ENCODE data around the gene MDH2.
A peak's percentile ranks its signal among the peaks of the same experiment; 100 is the strongest.
"Not testable (repeated sequence)": the region's sequence is repeated elsewhere in the genome, so short reads cannot be mapped to it uniquely, and the experiment has no call there.

MDH2 gene, protein sequence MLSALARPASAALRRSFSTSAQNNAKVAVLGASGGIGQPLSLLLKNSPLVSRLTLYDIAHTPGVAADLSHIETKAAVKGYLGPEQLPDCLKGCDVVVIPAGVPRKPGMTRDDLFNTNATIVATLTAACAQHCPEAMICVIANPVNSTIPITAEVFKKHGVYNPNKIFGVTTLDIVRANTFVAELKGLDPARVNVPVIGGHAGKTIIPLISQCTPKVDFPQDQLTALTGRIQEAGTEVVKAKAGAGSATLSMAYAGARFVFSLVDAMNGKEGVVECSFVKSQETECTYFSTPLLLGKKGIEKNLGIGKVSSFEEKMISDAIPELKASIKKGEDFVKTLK

DNA sequence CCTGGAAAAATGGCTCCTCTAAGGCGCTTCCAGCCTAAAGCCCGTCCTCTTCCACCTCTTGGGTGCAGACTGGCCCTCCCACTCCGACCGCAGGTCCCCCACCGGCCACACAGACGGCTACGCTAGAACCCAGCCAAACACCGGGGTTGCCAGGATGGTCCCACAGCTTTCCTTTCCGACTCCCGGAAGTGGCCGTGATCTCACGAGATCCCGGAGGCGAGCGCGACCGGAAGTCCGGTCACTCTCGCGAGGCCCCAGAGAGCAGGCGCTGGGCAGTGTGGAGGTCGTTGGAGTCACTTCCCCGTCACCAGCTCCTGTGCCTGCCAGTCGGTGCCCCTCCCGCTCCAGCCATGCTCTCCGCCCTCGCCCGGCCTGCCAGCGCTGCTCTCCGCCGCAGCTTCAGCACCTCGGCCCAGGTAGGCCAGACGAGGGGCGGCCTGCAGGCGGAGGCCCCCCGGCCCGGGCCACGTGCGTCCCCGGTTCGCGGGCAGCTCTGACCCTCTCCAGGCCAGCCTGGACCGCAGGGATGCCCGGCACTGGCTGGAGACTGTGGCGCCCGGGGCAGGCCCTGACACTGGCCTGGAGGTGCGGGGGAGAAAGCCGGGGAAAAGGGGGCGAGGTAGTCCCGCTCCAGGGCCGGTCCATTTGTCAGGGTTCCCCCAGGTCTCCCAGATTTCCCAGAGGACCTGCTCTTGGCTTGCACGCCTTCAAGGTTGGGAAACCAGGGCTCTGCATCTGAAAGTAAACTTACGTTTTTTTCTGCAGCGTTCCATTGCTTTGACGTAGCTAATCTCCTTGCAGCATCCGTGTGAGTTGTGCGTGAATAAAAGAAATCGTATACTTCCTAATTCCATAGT lies at the start of gene MDH2, which contains the start of gene STYXL1:
Gene MDH2 (plus strand): TSS at position 296 of the 857 bp plus-strand sequence. CDS start 55 bp downstream, at position 351.
Gene STYXL1 (minus strand): TSS at position 190 of the 857 bp plus-strand sequence. CDS start 17,477 bp downstream, outside the sequence.
- DNase-seq (ENCODE audit: extremely low read depth, low read depth), result peak; percentile 78
- peak within 1 kb of the TSS; percentile 99 for H3K4me3 ChIP-seq (replicated peaks; ENCODE audit: low read depth, low read length)
- no peak for TF ChIP-seq CTCF (IDR thresholded peaks at IDR 0.05; ENCODE audit: low read depth, low read length, missing control alignments)

- no peak for DNase-seq (ENCODE audit: extremely low read depth, low read depth)
- no peak for TF ChIP-seq CTCF (IDR thresholded peaks at IDR 0.05; ENCODE audit: low read depth, low read length, missing control alignments)
- H3K4me3 ChIP-seq (replicated peaks; ENCODE audit: low read depth, low read length), result no peak overlapping the region
Observed at GRCh38 chr7:76000566-76000965, 47.3 kb upstream of the MDH2 start.

GRCh38 chr7:76002139-76002538 lies 45.8 kb upstream of the MDH2 start:
- H3K4me3 ChIP-seq (replicated peaks; ENCODE audit: low read depth, low read length), result no peak overlapping the region
- no peak for TF ChIP-seq CTCF (IDR thresholded peaks at IDR 0.05; ENCODE audit: low read depth, low read length, missing control alignments)
- no peak for DNase-seq (ENCODE audit: extremely low read depth, low read depth)

GRCh38 chr7:76002822-76003221 lies 45.1 kb upstream of the MDH2 start:
- H3K4me3 ChIP-seq (replicated peaks; ENCODE audit: low read depth, low read length), result no peak overlapping the region
- no peak for TF ChIP-seq CTCF (IDR thresholded peaks at IDR 0.05; ENCODE audit: low read depth, low read length, missing control alignments)
- no peak for DNase-seq (ENCODE audit: extremely low read depth, low read depth)

DNA sequence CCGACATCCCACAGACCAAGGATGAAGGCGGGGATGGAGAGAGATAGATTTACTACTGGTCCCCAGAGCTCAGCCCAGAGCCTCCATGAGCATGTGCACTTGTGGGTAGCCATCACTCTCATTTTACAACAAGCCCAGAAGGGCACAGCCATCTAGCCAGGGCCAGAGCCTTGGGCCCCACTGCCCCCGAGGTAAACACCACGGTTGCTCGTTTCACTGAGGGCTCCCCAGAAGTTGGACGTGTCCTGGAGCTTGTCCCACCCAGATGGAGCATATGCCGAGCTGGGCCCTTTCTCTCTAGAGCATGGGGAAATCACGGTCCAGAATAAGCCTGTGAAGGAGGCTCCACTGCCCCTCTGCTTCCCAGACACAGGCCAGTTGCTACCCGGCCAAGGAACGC lies 44.6 kb upstream of the MDH2 start:
- no peak for TF ChIP-seq CTCF (IDR thresholded peaks at IDR 0.05; ENCODE audit: low read depth, low read length, missing control alignments)
- H3K4me3 ChIP-seq (replicated peaks; ENCODE audit: low read depth, low read length), result no peak overlapping the region
- DNase-seq (ENCODE audit: extremely low read depth, low read depth), result no peak

DNA sequence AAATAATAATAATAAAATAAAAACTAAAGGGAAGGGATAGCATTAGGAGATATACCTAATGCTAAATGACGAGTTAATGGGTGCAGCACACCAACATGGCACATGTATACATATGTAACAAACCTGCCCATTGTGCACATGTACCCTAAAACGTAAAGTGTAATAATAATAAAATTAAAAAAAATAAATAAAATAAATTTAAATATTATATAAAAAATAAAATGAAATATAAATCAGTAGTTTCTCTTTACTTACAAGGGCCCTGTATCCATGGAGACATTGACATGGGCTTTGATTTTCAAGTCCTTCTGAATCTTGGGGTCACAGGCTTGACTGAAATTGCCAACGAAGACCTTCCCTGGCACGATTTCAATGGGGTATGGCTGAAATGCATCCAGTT lies 42.9 kb upstream of the MDH2 start:
- H3K4me3 ChIP-seq (replicated peaks; ENCODE audit: low read depth, low read length); DNase-seq (ENCODE audit: extremely low read depth, low read depth): not testable (repeated sequence)

DNA sequence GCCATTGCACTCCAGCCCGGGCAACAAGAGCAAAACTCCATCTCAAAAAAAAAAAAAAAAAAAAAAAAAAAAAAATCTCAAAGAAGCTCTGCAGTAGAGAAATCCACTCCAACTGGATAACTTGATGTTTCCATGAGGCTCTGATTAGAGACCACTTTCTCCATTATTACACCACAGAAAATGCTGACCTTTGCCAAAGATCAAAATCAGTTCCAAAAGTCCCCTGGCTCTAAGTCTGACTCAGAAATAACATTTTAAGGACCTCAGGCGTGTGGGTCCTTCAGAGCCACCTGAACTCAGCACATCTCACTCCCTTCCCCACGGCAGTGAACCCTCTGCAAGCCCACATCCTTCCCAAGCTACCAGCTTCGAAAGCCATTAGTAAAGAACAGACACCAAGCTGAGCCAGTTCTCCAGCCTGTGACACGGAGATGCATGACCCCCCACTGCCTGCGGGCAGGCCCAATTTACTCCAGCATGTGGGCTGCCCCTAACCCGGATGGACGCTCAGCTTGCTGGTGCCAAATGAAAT lies 39.7 kb upstream of the MDH2 start:
- no peak overlapping the region for H3K4me3 ChIP-seq (replicated peaks; ENCODE audit: low read depth, low read length)
- DNase-seq (ENCODE audit: extremely low read depth, low read depth), result no peak
- TF ChIP-seq CTCF (IDR thresholded peaks at IDR 0.05; ENCODE audit: low read depth, low read length, missing control alignments), result no peak
